COLO829 (cell line): Measurements from ENCODE around the gene MYPN.

ENCODE experiments used
- DNase-seq: peaks from one replicate; pipeline ENCODE4 v3.0.0; 2012; ENCODE audit warnings: low spot score

Gene MYPN

DNA sequence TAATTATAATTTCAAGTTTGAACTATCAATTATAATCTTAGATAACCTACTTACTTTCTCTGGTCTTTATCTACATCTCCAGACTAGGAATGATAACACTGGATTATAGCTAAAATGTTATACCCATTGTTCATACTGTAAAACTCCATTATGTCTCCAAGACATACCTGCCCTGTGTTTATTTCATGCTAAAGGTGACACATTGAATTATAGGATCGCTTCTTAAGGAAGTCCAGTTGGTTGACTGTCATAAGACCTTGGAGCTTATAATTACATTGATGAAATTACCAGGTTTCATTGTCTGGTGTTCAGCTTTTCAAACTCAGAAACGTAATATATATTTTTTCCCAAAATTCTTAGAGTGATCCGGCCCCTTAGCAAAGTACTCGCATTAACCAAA is 18.7 kb upstream of the MYPN start:
- no peak for DNase-seq

DNA sequence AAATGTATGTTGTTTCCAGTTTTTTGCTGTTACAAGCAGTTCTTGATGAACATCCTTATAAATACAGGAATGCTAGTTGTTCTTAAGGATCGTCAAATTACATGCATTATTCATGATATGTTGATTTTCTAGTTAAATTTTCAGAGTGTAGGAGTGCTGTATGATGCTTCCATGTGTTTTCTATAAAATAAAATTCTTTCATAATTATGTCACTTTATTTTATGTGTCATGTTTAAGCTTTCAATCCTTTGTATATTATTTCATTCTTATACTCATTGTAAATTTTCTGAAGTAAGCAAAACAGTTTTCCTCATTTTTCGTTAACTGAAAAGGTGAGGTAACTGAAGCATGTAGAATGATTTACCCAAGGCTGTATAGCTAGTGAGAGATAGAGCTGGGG is 16.8 kb upstream of the MYPN start:
- DNase-seq, result no peak

DNA sequence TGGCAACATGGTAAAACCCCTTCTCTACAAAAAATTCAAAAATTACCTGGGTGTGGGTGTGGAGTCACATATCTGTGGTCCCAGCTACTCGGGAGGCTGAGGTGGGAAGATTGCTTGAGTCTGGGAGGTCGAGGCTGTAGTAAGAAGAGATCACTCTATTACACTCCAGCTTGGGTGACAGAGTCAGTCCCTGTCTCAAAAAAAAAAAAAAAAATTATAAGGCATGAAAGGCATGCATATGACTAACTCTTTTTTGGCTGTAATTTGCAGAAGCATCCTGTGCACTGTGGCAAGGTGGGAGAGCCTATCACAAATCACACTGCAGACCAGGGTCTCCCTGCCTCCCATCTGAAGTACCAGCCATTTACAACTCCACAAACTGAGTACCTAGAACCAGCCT is 14.1 kb upstream of the MYPN start:
- no peak for DNase-seq

DNA sequence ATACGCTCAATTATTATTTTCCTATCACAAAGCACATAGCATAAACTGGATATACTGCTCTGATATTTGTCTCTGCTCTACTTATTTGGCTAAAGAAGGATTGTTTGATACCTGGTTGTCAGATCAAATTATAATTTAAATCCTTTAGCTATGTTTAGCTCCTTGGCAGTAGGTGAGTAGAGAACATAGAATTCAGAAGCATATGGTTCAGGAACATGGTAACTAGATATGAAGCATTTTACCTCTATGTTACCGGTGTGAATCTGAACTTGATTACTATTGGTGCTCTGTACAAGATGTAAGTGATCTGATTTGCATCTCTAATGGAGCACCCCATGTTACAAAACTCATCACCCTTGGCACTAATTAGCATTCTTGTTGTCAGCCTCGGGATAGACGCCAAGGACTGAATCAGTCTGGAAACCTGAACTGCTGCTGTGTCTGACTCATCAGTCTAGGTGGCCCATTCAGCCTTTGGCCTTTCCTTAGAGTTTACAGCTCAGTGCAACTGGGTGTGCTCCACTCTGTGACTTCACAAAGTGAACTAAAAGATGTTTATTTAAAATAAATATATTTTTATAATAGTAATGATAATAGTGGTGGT is 12.3 kb upstream of the MYPN start:
- DNase-seq, result peak; percentile 49

DNA sequence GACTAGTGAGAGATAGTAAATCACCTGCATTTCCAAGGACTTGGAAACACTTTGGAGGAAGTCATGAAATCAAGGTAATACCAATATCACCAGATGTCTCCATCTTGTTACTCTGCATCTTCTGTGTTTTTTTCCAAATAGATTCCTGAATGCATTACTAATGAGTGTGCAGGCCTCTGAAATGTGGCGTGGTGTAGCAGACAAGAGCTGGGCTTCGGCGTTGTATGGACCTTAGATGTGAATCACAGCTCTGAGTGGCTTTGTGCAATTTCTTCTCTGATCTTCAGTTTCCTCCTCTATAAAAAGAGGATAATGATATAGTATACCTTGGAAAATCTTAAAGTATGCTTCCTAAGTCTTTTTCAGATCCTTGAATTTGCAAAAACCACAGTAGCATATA is 9.6 kb upstream of the MYPN start:
- DNase-seq, result no peak

DNA sequence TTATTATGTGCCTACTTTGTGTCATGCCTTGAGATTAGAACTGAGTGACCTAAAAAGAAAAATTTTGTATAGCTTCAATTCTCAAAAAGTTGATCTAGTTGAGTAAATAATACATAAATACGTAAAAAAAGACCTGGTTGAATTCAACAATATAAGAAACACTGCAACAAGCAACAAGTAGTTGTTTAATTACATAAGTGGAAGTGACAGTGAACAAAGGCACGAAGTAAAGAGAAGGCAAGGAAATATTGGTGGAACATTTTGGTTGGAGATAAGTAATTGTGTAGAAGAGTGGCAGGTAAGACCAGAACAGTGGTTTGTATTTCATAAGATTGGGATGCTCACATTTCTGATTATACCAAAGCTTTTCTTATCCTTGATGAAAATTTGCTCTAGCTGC is 8.2 kb upstream of the MYPN start:
- no peak for DNase-seq

DNA sequence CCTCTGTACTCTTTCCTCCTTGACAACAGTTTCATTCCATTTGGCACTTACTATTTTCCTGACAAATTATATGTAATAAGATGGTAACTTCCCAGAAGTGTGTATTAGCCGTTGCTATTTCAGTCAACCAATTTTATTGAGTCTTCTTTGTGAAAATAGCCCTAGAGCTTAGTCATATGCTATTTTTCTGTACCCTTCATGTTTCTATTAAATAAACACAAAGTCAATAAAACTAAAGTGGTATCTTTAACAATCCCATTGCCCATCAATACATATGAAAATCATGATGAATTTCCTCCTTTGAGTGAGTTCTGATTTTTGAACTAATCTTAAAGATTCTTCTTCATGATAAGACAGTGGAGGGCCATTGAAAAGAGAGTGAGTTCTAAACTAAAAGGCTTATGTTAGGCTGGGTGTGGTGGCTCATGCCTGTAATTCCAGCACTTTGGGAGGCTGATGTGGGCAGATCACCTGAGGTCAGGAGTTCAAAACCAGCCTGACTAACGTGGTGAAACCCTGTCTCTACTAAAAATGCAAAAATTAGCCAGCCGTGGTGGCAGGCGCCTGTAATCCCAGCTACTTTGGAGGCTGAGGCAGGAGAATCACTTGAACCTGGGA is 5.9 kb upstream of the MYPN start:
- no peak for DNase-seq

DNA sequence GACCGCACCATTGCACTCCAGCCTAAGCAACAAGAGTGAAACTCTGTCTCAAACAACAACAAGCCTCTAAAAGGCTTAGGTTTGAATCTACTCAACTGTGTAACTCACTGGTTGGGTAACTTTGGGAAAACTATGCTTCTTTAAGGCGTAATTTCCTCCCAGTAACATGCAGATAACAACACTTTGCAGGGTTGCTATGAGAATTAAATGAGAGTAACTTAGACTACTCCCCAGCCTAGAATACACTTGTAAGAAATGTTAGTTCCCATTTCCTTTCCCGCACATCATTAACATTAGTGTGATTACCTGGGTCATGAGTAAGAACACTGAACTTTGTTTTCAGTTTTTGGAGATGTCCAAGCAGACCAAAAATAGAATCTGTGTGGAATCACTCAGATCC is 5.4 kb upstream of the MYPN start:
- DNase-seq, result no peak

DNA sequence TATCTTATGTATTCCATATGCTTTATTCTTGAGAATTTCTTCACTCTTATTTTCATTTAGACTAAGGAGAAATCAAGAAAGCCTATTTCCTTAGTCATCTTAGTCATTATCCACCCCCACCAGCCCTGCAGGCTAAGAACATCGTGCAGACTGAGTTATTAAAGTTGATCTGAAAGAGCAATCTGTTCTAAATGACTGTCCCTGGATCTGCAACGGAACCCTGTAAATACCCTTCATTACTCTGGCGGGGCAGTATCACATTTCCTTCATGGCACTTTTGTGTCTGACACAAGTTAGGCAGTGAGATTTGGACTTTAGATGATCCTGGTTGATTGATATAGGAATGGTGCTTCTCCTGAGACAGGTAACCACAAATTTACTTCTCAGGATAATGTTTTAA is 3.5 kb upstream of the MYPN start:
- peak; percentile 70 for DNase-seq

DNA sequence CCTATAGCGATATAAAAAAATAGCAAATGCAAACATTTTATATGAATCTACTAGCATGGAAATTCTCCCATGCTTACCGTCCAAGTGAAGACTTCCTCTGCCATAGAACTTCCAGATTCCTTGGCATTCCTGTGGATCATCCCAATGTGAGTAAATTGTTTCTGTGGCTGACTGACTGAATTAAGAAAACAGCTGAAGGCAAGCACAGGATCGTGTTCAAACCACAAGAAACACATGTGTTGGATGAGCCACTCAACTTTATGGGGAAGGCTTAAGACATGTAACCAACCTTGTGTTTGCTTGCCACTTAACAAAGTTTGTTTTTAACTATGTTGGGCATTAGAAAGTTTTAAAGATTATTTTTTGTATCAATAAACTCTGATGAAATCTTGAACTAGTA is 2.6 kb upstream of the MYPN start:
- DNase-seq, result peak; percentile 9

DNA sequence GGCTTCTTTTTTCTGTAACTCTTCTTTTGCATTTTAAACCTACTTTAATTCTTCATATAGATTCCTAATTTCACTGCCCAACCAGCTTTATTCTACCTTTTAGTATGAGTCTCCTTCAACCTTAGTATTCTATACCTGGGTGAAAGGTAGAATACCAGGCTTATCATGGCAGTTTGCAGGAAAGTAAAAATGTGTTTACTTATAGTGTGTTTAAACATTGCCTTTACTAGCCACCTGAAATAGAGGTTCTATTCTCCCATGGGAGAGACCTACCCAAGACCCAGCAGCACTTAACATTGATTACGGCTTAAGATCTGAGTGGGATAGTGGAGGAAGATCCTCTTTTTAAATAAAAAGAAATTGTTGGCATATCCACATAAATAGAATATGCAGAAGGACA is 1.6 kb upstream of the MYPN start:
- no peak for DNase-seq

DNA sequence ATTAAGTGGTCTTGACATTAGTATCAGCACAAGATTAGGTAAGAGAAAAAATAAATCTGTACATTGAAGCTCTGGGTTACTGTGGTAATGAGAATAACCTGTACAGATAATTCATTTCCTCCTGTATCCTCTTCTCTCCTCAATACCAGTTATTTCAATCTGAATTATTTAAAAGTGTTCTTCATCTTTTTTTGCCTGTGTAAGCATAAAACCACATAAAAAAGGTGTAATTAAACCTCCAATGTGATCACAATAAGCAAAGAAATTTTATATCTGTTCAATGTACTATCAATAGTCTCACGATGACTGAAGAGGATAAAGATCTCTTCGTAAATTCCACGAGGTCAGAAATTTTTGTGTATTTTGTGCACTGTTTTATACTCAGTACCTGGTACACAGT is 1.2 kb upstream of the MYPN start:
- DNase-seq, result no peak

DNA sequence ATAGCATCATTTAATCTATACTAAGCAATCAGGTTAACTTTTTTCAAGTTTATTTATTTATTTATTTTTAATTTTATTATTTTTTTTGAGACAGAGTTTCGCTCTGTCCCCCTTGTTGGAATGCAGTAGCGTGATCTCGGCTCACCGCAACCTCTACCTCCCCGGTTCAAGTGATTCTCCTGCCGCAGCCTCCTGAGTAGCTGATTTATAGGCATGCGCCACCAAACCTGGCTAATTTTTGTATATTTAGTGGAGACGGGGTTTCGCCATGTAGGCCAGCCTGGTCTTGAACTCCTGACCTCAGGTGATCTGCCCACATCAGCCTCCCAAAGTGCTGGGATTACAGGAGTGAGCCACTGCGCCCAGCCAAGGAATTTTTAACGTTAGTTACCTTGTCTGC is 635 bp upstream of the MYPN start:
- DNase-seq, result no peak

DNA sequence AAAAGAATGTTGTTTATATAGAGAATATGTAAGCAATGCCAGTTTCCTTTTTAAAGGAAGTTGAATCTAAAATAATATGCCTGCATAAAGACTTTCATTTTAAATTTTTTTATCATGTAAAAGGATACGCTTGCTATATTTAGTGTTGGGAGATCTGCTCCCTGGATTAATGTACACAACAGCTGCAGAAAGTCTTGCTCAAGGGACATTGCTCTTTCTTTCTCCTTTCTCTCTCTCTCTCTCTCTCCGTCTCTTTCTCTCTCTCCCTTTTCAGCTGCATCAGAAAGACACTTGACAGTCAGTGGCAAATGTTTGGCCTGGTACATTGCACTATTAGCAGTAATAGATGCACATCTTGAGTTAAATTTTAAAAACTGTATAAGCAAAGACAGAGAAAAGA is 739 bp downstream of the MYPN start:
- no peak for DNase-seq

DNA sequence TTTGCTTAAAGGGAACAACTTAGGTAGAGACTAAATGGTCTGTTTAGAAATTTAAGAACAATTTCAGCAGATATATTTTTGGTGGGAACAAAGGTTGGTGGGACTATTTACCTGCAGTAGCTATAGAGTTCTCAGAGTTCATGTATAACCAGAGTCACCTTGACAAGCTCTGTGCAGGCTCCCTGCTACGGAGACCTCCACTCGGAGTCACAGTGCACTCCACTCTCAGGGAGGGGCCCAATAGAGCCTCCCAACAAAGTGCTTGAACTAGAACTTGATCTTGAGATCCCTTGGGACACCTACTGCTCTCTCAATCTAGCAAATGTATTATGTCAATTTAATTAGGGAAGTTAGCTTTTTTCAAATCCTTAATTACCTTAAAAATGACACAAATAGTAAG is 2.3 kb downstream of the MYPN start:
- DNase-seq, result no peak

DNA sequence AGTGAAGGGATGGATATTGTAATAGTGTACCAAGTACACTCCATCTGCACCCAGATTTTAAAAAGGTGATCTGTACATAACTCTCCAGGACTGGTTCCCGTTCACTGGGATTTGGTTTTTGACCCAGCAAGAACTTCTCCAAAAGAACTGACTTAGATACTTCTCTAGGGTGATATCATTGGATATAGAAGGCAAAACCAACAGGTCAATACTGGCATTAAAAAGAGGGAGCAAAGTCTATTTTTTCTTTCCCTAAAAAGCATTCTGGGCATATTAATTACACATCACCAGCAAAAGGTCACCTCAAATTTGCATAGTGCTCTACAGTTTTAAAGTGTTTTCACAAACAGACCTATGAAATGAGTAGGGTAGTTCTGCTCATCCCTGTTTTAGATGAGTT is 3.5 kb downstream of the MYPN start:
- no peak for DNase-seq

DNA sequence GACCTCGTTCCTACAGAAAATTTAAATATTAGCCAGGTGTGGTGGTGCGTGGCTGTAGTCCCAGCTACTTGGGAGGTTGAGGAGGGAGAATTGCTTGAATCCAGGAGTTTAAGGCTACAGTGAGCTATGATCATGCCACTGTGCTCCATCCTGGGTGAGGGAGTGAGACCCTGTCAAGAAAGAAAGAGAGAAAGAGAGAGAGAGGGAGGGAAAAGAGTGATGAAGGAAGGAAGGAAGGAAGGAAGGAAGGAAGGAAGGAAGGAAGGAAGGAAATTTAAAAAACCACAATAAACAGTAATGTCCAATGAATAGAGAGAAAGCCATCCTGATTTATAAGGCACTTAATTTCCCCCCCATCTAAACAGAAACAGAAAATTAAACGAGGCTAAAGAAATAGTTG is 9.4 kb downstream of the MYPN start:
- no peak for DNase-seq

DNA sequence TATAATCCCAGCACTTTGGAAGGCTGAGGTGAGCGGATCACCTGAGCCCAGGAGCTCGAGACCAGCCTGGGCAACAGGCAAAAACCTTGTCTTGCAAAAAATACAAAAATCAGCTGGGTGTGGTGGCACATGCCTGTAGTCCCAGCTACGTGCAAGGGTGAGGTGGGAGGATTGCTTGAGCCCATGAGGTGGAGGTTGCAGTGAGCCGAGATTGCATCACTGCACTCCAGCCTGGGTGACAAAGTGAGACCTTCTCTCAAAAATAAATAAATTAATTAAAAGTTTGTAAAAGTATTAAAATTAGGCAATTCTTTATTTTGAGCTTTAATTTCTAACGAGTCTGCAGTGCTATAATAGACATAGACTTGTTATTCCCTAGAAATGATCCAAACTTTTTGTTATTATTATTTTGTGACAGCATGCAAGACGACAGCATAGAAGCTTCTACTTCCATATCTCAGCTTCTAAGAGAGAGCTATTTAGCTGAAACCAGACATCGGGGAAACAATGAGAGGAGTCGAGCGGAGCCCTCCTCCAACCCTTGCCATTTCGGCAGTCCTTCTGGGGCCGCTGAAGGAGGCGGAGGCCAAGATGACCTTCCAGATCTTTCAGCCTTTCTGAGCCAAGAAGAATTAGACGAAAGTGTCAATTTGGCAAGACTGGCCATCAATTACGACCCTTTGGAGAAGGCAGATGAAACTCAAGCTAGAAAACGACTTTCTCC is 11.9 kb downstream of the MYPN start:
- DNase-seq, result no peak

DNA sequence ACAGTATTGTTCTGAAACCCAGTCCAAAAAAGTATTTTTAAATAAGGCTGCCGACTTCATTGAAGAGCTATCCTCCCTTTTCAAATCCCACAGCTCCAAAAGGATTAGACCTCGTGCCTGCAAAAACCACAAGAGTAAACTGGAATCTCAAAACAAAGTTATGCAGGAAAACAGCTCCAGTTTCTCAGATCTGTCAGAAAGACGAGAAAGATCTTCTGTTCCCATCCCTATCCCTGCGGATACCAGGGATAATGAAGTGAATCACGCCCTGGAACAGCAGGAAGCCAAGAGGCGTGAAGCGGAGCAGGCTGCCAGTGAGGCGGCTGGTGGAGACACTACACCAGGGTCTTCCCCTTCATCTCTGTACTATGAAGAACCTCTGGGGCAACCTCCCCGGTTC is 12.6 kb downstream of the MYPN start:
- DNase-seq, result no peak

DNA sequence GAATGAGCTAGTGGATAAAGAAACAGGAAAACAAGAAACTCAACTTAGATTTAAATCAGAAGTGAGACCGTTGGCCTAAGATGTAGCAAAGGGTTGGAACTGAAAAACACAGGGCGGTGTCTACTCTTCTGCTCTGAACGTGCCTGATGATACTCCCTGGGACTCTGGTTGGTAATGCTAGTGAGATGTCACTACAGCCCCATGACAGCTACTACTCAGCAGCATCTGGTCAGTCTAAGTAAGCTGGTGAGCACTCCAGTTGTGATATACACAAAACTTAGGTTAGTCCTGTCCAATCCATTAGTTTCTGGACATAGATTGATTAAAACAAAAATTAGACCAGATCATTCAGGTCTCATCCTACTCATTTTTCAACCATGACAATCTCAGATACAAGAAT is 15.4 kb downstream of the MYPN start:
- no peak for DNase-seq

DNA sequence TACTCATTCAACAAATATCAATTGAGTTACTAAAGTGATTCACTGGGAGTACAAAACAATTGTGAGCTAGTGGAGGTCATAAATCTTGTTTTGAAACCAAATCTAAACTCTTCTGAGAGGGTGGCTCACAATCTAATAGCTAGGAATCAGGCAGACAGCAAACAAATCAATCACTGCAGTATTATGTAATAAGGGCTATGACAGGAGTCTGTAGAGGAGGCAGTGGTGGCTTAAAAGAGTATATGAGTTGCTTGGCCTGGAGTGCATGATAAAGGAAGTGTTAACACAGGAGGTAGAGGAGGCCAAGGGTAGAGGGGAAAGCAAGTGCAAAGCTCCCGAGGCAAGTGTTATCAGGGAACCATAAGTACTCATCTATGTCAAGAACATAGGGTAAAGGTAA is 16.5 kb downstream of the MYPN start:
- no peak for DNase-seq

DNA sequence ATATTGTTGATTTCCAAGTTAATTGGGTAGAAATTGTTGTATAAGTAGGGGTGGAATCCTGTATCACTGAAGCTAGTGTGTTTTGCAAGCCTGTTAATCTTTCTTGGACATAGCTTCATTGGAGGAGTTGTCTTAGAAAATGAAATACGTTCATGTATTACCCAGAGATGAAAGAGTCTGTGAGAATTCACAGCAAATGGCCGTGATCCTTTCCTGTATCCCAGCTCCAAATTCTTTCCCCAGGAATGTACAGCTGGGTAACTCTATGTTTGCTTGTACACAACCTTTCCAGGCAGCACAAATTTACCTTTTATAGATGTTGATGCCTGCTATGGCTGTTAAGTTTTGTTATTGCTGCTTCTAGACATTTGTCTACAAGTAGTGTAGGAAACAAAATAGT is 18.7 kb downstream of the MYPN start:
- no peak for DNase-seq

DNA sequence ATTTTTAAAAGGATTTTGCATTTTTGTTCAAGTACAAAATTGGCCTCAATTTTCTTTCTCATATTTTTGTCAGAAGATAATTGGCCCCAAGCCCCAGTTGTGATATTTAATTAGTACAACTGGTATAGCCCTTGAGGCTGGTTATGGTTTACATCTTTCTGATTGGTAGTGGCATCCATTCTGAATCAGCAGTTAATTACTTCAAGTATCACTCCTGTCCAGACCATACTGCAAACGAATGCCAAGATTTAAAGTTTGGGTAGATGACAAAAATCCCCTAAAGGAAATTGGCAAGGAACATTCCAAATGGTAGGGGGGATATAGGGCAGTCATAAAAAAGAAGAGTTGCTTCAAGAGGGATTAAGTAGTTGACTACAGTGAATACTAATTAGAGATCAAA is 23.1 kb downstream of the MYPN start:
- DNase-seq, result no peak

DNA sequence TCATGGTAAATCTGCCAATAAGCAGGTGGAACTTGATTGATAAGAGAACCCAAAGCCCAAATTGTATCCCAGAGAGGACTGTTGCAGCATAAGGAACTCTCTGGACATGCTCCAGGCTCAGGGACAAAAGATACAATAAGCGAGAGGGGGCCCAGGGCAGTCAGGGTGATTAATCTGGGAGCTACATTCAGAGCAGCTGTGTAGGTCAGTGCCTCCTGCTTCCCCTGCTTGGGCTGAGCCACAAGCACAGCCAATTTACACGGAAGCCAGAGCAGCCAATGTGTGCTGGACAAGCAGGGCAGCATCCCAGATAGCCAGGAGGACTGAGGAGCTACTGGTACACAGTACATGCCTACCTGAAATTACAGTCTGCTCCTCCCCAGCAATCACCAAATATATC is 24.2 kb downstream of the MYPN start:
- DNase-seq, result no peak
